OCI-LY1 (cell line): ENCODE data around the gene ATF6.

ENCODE experiments used
- H2AFZ ChIP-seq: fragments of 200-600 bp; sonication (generic), shearing (Covaris generic); 2 replicates; pipeline ENCODE4 v1.6.0; 2014; ENCODE audit warnings: antibody characterized with exemption, mild to moderate bottlenecking, low read length
- H3F3A ChIP-seq: fragments of 200-600 bp; sonication (generic), shearing (Covaris generic); 2 replicates; pipeline ENCODE4 v1.6.0; 2014; ENCODE audit warnings: mild to moderate bottlenecking, antibody characterized with exemption, low read length, moderate library complexity; ENCODE audit not compliant: insufficient read depth
- H3K27ac ChIP-seq: fragments of 200-600 bp; sonication (generic); 2 replicates; pipeline ENCODE4 v1.5.1; 2014; ENCODE audit warnings: low read length, mixed run types, mild to moderate bottlenecking, low read depth; ENCODE audit not compliant: poor library complexity, severe bottlenecking
- H3K27me3 ChIP-seq: fragments of 200-600 bp; sonication (generic); 2 replicates; pipeline ENCODE4 v1.6.0; 2014; ENCODE audit warnings: antibody characterized with exemption, mild to moderate bottlenecking, low read length, moderate library complexity; ENCODE audit not compliant: insufficient read depth
- H3K36me3 ChIP-seq: fragments of 200-600 bp; sonication (generic); 2 replicates; pipeline ENCODE4 v1.6.1; 2014; ENCODE audit warnings: mild to moderate bottlenecking, antibody characterized with exemption, low read length, moderate library complexity, mixed read lengths; ENCODE audit not compliant: insufficient read depth
- H3K4me1 ChIP-seq: fragments of 200-600 bp; sonication (generic); 2 replicates; pipeline ENCODE4 v1.5.1; 2014; ENCODE audit warnings: mild to moderate bottlenecking, low read length, moderate library complexity; ENCODE audit not compliant: insufficient read depth, severe bottlenecking
- H3K4me2 ChIP-seq: fragments of 200-600 bp; sonication (generic), shearing (Covaris generic); 2 replicates; pipeline ENCODE4 v1.6.1; 2014; ENCODE audit warnings: low read length
- H3K4me3 ChIP-seq: fragments of 200-600 bp; sonication (generic); 2 replicates; pipeline ENCODE4 v1.5.1; 2014; ENCODE audit warnings: low read length, low read depth, mild to moderate bottlenecking, mixed read lengths; ENCODE audit not compliant: poor library complexity, severe bottlenecking
- H3K79me2 ChIP-seq: fragments of 200-600 bp; shearing (Covaris generic); 2 replicates; pipeline ENCODE4 v1.6.1; 2016; ENCODE audit warnings: mixed run types, low read length, mixed read lengths; ENCODE audit not compliant: insufficient read depth
- H3K9ac ChIP-seq: fragments of 200-600 bp; sonication (generic), shearing (Covaris generic); 2 replicates; pipeline ENCODE4 v1.6.1; 2014; ENCODE audit warnings: mild to moderate bottlenecking, low read length, mixed read lengths
- H3K9me2 ChIP-seq: fragments of 200-600 bp; sonication (generic), shearing (Covaris generic); 2 replicates; pipeline ENCODE4 v1.6.1; 2014; ENCODE audit warnings: low read depth, mild to moderate bottlenecking, low read length, mixed read lengths
- H3K9me3 ChIP-seq: fragments of 200-600 bp; shearing (Covaris generic); 2 replicates; pipeline ENCODE4 v1.6.1; 2014; ENCODE audit warnings: low read length, mixed read lengths
- H4K20me1 ChIP-seq: fragments of 200-600 bp; sonication (generic), shearing (Covaris generic); 2 replicates; pipeline ENCODE4 v1.6.0; 2016; ENCODE audit warnings: mild to moderate bottlenecking, low read length; ENCODE audit not compliant: insufficient read depth
- CTCF ChIP-seq: fragments of 200-600 bp; sonication (generic), shearing (Covaris generic); IDR thresholded peaks from 2 replicates; pipeline ENCODE4 v1.5.1; 2017; ENCODE audit warnings: mild to moderate bottlenecking, antibody characterized with exemption, low read length, moderate library complexity, mixed read lengths
- EZH2 ChIP-seq: fragments of 200-600 bp; sonication (generic), shearing (Covaris generic); IDR thresholded peaks from 2 replicates; pipeline ENCODE4 v1.8.0; 2017; ENCODE audit warnings: borderline replicate concordance, mixed run types, mild to moderate bottlenecking, antibody characterized with exemption, low read length, moderate library complexity, mixed read lengths

ATF6 gene

GRCh38 chr1:161731981-161732718 lies 34.0 kb upstream of the ATF6 start:
- H2AFZ ChIP-seq = no peak overlapping the region
- H3K79me2 ChIP-seq = no peaks in the 10 kb centered on the region
- TF ChIP-seq EZH2 (no peak), CTCF (no peak)
- H3K4me3 ChIP-seq = no peak overlapping the region
- no peak overlapping the region for H3K4me2 ChIP-seq
- no peaks in the 10 kb centered on the region for H3K27me3 ChIP-seq
- H3K9me3 ChIP-seq = no peaks in the 10 kb centered on the region
- H3K9ac ChIP-seq = no peak overlapping the region
- H3K9me2 ChIP-seq = no peaks in the 10 kb centered on the region
- peaks cover 16% of the 10 kb centered on the region for H3K4me1 ChIP-seq
- no peaks in the 10 kb centered on the region for H3K36me3 ChIP-seq
- H3F3A ChIP-seq = no peaks in the 10 kb centered on the region
- no peaks in the 10 kb centered on the region for H4K20me1 ChIP-seq
- no peak overlapping the region for H3K27ac ChIP-seq

- Histone ChIP-seq H4K20me1 (no peaks in the 10 kb centered on the region), H3K9me2 (no peaks in the 10 kb centered on the region), H3F3A (no peaks in the 10 kb centered on the region), H2AFZ (no peak overlapping the region), H3K36me3 (no peaks in the 10 kb centered on the region), H3K9ac (no peak overlapping the region), H3K4me1 (peaks cover 12% of the 10 kb centered on the region), H3K27me3 (no peaks in the 10 kb centered on the region), H3K9me3 (no peaks in the 10 kb centered on the region), H3K4me3 (no peak overlapping the region), H3K27ac (no peak overlapping the region), H3K4me2 (no peak overlapping the region), H3K79me2 (no peaks in the 10 kb centered on the region)
- no peak for TF ChIP-seq EZH2
- TF ChIP-seq CTCF = no peak
Observed at GRCh38 chr1:161733526-161733925, 32.6 kb upstream of the ATF6 start.

GRCh38 chr1:161735837-161736236 lies 30.3 kb upstream of the ATF6 start:
- Histone ChIP-seq H3K9me3 (no peaks in the 10 kb centered on the region), H3K36me3 (no peaks in the 10 kb centered on the region), H3K27me3 (no peaks in the 10 kb centered on the region), H3K9ac (no peak overlapping the region), H3K79me2 (no peaks in the 10 kb centered on the region), H2AFZ (no peak overlapping the region), H4K20me1 (no peaks in the 10 kb centered on the region), H3F3A (no peaks in the 10 kb centered on the region), H3K4me2 (no peak overlapping the region), H3K4me1 (peaks cover 33% of the 10 kb centered on the region), H3K4me3 (no peak overlapping the region), H3K27ac (no peak overlapping the region), H3K9me2 (no peaks in the 10 kb centered on the region)
- TF ChIP-seq EZH2 (no peak), CTCF (no peak)
